ENCODE data around the gene LPCAT1. TPM values are rescaled to one million over a fixed set of nuclear protein-coding genes. Genes with fewer than 3 reads are reported as not detected.

LPCAT1 gene
- total RNA-seq, 1 donor from 2014 or later, result 7.1 TPM

DNA sequence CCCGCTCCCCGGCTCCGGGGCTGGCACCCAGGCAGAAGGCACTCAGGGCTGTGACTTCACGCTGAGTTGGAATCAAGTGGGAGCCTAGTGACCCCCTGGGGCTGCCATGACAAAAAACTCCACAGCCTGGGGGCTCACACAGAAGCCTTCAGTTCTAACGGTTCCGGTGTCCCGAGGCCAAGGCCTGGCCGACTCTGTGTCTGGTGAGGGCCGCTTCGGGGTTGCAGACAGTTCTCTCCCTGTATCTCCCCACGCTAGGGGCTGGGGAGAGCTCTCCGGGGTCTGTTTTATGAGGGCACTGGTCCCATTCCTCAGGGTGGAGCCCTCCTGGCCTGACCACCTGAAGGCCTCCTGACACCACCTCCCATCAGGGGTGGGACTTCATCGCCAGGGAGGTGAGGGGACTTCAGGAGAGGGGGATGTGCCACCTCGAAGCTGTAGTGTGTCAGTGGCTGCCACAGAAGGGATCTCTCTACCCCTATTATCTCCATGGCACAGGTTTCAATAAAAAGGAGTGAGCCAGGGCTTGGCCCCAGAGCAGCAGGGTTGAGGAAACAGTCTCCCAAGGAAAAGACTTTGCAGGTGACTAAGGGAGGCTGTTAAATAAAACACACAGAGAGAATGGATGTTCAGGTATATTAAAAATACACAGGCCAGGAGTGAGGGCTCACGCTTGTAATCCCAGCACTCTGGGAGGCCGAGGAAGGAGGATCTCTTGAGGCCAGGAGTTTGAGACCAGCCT is 77.0 kb downstream of the LPCAT1 start:
- no peak for DNase-seq (ENCODE audit: low read depth)

DNA sequence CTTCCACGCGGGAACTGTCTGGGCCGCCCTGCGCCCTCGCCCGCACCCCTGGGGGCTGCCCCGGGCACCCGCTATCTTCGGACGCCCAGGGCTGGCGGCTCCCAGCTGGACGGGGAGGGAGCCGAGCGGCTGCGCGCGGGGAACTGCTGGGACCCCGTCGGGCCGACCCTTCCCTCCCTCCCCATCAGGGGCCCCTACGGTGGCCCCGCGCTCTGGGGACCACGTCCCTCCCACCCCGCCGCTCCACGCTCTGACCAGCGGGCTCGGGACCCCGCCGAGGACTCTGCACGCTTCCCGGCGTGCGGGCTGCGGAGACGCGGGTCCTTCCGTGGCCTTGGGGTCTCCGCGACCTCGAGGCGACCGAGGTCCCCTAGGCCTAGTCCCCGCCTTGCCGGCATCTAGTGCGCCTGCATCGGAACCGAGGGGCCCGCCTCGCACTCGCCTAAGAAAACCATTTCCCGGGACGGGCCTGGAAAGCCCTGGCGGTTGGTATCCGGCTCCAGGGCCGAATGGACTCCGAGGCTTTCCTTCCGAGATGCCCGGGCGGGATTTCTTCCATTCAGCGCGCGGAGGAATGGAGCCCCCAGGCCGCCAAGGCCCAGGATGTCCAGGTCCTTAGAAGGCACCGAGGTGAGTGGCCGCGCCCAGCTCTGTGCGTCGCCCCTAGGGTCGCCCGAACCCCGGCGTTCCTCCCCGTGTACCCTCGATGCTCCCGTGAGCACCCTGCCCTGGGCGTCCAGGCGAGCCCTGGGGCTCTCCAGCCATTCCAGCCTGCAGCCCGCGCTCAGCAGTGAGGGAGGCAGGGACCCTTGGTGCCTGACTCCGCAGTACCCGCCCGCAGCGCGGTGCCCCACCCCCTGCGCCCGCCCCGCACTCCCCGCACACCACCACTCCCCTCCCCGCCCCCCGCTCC is 77.8 kb downstream of the LPCAT1 start:
- DNase-seq (ENCODE audit: low read depth), result no peak

DNA sequence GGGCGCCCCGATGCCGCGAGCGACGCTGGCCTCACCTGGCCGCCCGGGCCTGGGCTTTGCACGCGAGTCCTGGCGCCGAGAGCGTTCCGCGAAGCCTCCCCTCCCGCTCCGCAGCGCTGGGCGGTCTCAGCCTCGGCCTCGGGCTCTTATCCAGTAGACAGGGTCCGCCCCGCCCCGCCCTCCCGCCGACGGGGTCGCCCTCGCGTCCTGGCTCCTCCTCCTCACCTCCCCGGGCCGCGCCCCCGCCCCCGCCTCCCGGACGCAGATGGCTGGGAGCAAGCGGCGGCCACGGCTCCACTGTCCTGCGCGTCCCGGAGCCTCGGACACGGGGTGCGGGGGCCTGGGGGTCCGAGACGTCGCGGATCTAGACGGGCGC is 78.5 kb downstream of the LPCAT1 start, which contains the start of gene SLC6A3:
SLC6A3 (minus strand) TSS at position 128 of the 376 bp plus-strand sequence. CDS start 2,243 bp downstream, outside the sequence.
- no peak for DNase-seq (ENCODE audit: low read depth)

DNA sequence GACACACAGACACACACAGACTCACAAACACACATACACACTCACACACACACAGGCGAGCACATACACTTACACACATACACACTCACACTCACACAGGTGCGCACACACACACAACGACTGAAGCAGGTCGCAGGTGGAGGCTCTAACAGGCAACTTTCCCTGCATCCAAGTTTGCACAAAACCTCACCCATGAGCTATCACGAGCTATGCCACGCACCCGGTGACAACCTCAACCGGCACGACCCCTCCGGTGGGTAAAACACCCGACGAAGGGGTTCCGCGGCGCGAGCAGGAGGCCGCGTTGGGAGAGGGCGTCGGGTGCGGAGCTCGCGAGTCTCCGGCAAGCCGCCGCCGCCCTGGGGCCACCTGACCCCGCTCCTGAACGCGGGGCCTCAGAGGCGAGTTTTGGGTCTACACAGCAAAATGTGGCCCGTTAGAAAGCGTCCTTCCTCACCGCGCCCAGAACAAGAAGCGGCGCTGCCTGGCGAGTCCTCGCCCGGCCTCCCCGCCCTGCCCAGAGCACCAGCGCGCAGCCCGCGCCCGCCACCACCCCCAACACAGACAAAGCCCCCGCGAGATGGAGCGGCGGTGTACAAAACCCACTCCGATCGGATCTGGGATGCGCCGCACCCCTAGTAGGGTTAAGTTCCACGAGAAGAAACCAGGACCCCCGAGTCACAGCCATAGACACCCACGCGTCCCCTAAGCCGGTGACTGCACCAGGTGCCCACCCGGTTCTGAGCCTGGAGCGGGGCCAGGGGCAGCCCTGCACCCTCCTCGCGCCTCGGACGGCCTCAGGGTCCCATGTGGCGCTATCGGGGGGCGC is 79.2 kb downstream of the LPCAT1 start:
- DNase-seq (ENCODE audit: low read depth), result no peak

DNA sequence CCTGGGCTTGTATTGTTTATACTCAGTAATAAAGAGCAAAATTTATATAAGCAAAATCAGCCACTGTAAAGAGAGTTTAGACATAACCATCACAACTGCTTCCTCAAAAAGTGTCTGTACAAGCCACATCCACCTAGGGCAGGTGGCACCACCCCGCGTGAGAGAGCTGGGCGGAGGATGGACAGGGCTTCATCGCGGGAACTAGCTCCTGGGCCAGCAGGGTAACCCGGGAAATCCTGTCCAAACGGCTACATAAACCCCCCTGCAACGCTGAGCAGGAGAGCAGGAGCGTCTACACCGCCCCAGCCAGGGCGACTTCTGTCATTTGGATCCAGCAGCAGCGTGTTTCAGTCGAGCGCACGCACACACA is 79.8 kb downstream of the LPCAT1 start:
- no peak for DNase-seq (ENCODE audit: low read depth)

DNA sequence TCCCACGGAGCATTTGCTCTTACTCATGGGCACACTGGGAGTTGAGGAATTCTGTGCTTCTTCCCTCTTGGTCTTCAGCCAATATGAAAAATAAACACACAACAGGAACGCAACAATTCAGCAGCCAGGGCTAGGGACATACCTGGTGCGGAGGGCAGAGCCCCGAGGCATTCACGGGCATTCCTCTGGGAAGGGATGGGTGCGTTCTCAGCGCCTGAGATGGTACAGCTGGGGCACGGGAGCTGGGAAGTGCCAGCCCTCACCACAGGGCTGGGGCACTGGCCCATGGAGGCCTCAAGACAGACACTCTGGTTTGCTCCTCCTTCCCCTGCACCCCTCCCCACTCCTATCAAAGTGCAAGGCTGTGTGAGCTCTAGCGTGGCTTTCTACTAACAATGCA is 80.6 kb downstream of the LPCAT1 start:
- DNase-seq (ENCODE audit: low read depth), result no peak

DNA sequence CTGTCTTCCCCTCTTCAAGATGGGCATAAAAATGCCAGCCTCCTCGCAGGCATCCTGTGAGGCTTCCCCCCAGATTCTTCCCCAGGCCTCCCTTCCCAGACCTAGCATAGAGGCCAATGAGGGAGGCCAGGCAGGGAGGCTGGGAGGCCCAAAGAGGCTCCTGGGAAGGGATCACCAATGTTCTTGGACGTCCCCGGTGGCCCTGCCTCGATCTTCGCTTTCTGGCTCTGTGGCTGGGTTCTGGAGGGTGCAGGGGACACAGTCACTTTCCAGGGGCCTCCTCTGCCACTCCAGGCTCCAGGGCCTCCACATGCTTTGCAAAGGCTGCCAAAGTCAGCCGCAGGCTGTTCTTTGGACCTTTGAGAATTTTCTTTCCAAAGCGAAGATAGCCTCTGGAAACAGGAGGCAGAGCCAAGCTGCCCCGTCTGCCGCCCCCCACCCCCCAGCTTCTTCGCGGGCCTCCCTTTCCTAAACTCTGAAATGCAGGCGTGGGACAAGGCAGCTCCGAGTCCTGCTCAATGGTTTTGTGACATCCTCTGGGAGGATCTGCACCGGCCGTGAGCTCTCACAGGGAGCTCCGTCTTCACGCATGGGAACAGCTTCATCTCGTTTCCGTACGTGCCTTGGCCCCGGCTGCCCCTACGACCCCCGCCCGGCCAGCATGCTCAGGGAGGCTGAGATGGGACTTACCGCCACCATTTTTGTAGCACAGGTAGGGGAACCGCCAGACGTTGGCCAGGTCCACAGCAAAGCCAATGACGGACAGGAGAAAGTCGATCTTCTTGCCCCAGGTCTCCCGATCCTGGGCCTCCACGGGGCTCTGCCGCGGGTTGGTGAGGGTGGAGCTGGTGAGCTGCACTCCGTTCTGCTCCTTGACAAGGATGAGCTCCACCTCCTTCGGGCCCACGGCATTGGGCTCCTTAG is 81.3 kb downstream of the LPCAT1 start:
- DNase-seq (ENCODE audit: low read depth), result no peak

DNA sequence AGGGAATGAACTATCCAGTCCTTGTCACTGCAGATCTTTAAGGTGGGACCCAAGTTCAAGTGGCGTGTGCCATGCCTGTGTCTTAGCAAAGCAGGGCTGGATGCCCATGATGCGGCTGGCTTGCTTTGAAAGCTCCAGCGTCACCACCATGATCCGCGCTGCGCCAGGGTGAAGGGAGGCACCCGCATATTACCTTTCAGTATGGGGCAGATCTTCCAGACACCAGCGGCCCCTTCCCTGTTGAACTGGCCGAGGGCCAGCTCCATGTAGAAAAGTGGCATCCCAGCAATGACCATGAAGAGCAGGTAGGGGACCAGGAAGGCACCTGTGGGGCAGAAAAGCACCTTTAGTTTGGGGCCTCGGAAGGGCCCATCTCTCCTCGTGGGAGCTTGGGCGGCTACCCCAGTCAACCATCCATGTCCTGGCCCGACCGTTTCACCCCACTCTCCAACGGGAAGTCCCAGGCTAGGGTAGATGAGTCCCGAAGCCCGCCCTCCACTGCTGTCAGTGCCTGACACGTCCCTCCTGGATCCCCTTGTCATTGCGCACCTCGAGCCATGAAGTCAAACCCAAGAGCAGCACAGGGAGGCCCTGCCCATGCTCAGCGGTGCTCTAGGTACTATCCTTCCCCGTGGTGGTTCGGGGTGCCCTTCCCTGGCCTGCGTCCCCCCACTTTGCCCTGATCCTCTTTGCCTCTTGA is 82.4 kb downstream of the LPCAT1 start:
- DNase-seq (ENCODE audit: low read depth), result no peak

DNA sequence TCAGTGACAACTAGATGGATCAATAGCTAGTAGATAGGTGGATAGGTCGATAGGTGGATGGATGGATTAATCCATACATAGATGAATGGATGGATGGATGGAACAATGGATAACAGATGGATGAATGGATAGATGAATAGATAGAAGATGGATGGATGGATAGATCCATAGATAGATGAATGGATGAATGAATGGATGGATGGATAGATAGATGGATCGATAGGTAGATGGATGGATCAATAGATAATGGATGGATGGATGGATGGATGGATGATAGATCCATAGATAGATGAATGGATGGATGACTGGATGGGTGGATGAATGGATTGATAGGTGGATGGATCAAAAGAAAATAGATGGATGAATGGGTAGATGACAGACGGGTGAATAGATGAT is 83.7 kb downstream of the LPCAT1 start:
- no peak for DNase-seq (ENCODE audit: low read depth)

DNA sequence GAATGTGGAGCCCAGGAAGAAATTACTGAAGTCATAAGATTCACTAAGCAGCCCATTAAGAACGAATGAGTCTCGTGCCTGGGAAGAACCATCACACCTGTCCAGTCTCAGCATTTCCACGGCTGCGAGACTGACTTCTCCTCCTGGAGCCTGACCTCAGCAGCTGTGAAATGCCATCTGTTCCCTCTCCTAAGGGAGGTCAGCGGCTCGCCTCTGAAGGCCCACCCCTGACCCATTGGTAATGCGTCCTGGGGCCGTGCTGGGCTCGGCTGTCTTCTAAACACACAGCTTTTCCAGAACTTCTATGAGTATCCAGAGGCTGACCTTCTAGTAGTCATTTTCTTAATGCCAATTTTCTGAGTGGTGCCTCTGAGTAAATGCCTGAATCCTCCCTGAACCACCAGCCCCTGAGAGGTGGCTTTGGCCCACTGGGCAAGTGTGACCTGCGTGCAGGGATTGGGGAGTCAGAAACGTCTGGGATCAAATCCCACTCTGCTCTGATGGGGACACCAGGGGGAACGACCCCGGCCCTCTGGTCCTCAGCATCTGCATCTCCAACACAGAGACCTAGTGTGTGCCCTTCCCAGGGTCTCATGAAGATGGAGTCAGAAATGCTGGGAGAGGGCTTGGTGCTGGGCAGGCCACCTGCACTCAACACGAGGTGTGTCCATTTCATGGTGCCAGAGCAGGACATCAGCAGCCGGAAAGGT is 84.2 kb downstream of the LPCAT1 start:
- peak; percentile 69 for DNase-seq (ENCODE audit: low read depth)

DNA sequence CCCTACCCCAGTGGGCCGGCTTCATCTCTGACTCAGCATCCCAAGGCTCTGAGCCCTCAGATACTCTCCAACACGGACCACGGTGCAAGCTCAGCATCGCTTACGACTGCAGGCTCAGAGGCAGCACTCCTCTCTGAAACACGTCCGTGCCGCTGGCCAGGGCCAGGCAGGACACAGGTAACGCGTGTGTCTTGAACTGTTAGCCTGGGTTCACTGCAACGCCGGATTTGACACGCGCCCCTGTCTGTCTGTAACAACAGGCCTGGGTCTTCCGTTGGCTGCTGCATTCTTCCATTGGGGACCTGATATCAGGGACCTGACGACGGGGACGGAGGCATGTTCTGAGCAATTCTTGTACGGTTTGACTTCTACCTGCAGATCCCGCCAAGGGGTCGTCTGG is 84.9 kb downstream of the LPCAT1 start:
- DNase-seq (ENCODE audit: low read depth), result no peak

DNA sequence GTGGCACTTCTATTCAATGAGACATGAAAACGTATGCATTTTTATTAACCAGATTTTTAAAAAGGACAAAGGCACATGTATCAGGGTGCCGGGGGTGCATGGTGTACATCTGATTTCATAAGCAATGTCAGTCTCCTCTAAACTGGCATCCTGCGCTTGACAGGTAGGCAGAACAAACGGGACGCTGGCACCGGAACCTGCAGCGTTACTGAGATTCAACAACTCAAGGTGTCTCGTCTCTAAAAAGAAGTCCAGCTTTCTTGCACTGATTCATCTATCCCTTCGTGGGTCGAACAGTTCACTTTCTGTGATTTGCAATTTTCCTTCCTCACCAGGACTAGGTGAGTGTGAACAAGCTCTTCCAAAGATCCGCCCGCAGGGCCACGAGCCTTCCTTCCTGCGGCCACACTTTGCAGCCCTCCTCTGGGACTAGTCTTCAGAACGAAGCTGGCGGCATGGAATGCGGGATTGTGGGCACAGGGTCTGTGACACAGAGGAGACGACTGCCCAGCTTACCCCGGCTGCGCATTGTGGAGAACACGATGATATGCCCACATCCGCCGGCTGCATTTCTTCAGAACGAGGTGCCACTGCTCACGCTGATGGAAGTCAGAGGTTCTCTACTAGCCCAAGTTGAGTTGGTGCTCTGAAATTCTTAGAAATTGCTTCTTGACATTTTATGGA is 85.7 kb downstream of the LPCAT1 start:
- no peak for DNase-seq (ENCODE audit: low read depth)

DNA sequence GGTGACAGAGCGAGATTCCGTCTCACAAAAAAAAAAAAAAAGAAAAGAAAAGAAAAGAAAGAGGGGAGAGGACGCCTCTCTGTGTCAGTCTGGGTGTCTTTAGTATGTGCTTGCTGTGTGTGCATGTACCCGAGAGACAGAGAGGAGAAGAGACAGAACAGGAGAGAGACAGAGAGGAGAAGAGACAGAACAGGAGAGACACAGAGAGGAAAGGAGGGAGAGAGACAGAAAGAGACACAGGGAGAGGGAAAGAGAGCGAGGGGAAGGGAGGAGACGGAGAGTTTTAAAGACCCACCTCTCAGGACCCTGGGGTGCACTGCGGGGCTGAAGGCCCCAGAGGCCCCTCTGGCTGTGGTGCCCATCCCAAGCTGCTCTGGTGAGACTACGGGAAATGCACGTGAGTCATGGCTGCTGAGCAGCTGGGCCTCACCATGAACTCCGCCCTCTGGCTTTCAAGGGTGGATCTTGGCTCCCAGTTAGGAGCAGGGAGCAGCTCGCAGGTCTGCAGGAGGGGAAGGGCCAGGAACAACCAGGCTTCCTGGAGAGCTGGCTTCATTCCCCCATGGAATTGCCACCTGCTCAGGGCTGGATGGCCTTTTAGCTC is 86.4 kb downstream of the LPCAT1 start:
- peak; percentile 82 for DNase-seq (ENCODE audit: low read depth)

DNA sequence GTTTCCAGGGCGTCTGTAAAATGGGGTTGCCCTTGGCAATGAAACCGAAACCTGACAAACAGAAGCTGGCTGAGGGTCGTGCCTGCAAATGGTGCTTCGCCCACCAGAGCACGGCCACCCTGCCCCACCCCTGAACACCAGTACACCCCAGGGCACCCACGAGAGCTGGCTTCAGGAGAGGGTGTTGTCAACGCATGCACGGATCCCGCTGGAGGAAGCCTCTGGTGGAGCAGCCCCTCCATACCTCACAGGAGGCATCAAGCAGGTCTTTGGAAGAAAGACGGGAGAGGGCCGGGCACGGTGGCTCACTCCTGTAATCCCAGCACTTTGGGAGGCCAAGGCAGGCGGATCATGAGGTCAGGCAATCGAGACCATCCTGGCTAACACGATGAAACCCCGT is 87.1 kb downstream of the LPCAT1 start:
- DNase-seq (ENCODE audit: low read depth), result no peak

DNA sequence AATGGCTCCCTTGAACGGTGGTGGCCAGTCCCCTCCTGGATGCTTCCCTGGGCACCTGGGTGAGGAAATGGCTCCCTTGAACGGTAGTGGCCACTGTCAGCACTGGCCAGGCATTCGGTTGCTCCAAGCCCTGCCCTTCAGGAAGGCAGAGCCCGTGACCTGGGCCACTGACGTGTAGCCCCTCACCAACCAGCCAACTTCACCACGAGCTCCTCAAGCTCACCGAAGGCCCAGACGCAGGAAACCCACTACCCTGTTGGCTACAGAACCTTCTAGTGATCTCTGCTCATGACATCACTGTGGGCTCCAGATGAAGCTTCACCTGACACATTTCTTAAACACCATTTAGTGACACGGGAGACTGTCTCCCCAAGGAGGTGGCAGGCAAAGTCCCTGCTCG is 87.7 kb downstream of the LPCAT1 start:
- DNase-seq (ENCODE audit: low read depth), result no peak

DNA sequence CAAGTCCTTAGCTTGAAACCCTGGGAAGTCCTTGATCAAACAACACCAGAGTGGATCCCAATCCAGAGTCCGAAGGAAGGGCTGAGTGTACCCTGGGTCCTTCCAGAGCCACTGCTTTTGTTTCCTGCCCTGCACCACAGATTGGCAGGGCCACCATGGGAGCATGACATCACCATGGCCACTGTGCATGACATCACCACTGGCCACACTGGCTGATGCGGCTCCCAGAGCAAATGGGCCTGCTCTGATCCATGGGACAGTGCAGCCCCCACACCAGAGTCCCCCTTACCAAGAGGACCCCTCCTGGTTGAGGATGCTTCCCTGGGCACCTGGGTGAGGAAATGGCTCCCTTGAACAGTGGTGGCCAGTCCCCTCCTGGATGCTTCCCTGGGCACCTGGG is 88.4 kb downstream of the LPCAT1 start:
- DNase-seq (ENCODE audit: low read depth), result no peak

DNA sequence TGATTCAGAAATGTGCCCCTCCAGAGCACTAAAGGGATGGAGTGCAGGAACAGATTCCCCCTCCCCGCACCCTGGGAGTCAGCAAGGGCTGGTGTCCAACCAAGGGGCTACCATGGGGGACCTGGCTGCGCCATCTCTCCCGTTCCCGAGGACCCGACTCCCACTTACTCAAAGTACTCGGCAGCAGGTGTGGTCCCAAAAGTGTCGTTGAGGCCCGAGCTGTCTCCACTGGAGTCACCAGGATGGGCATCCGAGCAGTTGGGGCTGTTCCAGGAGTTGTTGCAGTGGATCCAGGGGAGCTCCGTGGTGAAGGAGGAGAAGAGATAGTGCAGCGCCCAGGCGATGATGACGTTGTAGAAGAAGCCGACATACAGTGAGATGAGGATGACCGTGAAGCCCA is 91.5 kb downstream of the LPCAT1 start:
- no peak for DNase-seq (ENCODE audit: low read depth)

DNA sequence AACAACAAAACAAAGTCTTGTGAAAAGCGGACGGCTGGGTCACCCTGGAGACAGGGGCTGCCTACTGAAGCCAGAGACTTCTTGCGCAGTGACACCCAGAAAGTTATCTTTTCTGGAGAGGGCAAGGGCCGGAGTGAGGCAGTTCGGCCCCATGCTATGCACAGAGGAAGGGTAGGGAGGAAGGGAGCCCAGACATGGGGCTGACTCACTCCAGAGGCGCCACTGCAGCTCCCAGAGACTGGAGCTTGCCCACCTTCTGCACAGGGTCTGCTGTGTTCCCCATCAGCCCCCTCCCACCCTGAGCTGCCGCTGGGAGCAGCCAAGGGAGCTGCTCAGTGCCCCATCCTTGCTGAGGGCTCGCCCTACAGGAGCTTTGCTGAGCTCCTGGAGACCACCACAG is 91.9 kb downstream of the LPCAT1 start:
- no peak for DNase-seq (ENCODE audit: low read depth)

All from myocyte (in vitro differentiated cells).